Coronary artery (tissue), 2 donors: ENCODE data around the gene MRPS11.
A peak's percentile ranks its signal among the peaks of the same experiment; 100 is the strongest.
"Not testable (repeated sequence)": the region's sequence is repeated elsewhere in the genome, so short reads cannot be mapped to it uniquely, and the experiment has no call there.

Source experiments
- DNase-seq: peaks from one replicate; pipeline ENCODE4 v3.0.0-alpha.2; 2017; ENCODE audit warnings: low spot score
- H3K27ac ChIP-seq, 2 donors: fragments of 200-600 bp; sonication (generic); one replicate each; pipeline ENCODE4 v1.5.1; 2016 to 2019
- H3K4me3 ChIP-seq: fragments of 200-600 bp; sonication (generic); 2 replicates; pipeline ENCODE4 v1.5.1; 2016; ENCODE audit warnings: mild to moderate bottlenecking, moderate library complexity
- TF ChIP-seq, protein P1 (sequence below): fragments of 200-600 bp; sonication (generic); IDR thresholded peaks from one replicate; pipeline ENCODE4 v1.5.1; 2019; ENCODE audit warnings: antibody characterized with exemption

The MRPS11 gene

DNA sequence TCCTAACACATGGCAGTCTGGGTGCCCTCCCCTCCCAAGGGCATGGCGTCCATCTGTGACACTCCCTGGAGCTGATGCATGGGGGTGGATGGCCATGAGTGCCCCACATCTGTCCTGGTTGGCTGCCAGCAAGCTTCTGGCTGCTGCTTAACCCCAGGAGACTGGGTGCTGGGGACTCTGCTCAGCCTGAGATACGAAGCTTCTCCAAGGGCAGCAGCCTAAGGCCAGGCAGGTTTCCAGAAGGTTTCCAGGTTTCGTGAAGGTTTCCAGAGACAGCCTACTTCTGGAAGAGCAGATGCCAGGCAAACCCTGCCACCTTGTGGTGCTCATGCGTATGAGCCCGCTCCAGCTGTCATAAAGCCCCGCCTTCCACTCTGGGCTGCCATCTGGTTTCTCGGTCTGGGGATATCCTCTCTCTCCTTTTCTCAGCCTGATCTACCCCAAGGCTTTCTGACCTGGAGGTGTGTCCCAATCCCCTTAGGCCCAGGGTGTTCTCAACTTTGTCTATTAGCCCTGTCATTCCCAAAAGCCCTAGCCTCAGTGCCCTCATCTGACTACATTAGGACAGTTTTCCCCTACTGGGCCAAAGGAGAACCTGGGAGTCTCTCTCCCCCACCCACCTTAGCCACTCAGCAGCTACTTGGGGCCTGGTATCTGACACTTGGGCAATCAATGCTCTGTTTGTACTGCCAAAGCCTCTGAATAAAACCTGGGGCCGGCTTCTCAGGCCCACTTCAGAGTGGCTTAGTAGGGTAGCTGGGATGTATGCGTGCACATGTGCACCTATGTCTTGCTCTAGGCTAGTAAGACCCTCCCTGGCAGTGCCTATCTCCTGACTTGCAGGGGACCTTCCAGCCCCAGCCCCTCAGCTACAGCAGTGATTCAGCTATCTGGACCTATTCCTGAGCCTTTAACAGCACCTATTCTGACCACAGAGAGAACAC, 12.4 kb upstream of the MRPS11 start:
- TF ChIP-seq, protein P1, sequence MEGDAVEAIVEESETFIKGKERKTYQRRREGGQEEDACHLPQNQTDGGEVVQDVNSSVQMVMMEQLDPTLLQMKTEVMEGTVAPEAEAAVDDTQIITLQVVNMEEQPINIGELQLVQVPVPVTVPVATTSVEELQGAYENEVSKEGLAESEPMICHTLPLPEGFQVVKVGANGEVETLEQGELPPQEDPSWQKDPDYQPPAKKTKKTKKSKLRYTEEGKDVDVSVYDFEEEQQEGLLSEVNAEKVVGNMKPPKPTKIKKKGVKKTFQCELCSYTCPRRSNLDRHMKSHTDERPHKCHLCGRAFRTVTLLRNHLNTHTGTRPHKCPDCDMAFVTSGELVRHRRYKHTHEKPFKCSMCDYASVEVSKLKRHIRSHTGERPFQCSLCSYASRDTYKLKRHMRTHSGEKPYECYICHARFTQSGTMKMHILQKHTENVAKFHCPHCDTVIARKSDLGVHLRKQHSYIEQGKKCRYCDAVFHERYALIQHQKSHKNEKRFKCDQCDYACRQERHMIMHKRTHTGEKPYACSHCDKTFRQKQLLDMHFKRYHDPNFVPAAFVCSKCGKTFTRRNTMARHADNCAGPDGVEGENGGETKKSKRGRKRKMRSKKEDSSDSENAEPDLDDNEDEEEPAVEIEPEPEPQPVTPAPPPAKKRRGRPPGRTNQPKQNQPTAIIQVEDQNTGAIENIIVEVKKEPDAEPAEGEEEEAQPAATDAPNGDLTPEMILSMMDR, result peak; percentile 39
- Histone ChIP-seq H3K4me3 (no peak overlapping the region), H3K27ac (no peak overlapping the region)
- no peak for DNase-seq

DNA sequence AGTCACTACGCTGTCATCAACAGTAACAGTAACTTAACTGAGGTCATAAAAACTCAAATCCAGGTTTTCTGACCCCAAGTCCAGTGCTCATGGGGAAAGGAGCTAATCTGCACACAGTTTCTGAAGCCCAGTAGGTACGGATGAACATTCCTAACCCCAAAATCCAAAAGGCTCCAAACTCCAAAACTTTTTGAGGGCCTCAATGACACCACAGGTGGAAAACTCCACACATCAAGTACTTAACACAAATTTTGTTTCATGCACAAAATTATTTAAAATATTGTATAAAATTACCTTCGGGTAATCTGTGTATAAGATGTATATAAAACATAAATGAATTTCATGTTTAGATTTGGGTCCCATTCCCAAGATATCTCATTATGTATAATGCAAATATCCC, 10.8 kb upstream of the MRPS11 start:
- TF ChIP-seq, protein P1, result no peak
- DNase-seq, result no peak
- H3K27ac ChIP-seq, result no peak overlapping the region
- H3K4me3 ChIP-seq, result no peak overlapping the region

DNA sequence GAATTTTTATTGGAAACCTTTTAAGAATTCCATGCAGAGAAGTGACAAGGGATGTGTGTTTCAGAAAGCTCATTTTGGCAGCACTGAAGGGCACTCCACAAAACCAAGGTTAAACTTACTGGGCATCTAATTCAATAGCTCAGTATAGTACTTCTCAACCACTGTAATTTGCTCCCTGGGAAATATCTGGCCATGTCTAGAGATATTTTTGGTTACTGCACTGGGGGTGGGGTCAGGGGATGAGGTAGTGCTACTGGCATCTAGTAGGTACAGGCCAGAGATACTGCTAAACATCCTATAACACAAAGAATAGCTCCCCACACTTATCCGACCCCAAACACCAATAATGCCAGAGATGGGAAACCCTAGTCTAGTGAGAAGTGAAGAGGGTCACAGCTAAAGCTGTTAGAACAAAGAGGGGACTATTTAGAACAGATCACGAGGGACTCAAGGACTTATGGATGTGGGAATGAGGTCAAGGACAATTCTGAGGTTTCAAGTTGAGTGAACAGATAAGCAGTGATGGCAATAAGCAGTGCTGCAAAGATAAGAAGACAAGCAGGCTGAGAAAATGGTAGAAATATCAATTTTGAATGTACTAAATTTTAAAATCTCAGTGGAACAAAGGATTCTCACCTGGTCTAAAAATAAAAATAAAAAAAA, 3.5 kb upstream of the MRPS11 start:
- H3K27ac ChIP-seq, result no peak overlapping the region
- DNase-seq, result no peak
- TF ChIP-seq, protein P1, result no peak
- H3K4me3 ChIP-seq, result no peak overlapping the region

DNA sequence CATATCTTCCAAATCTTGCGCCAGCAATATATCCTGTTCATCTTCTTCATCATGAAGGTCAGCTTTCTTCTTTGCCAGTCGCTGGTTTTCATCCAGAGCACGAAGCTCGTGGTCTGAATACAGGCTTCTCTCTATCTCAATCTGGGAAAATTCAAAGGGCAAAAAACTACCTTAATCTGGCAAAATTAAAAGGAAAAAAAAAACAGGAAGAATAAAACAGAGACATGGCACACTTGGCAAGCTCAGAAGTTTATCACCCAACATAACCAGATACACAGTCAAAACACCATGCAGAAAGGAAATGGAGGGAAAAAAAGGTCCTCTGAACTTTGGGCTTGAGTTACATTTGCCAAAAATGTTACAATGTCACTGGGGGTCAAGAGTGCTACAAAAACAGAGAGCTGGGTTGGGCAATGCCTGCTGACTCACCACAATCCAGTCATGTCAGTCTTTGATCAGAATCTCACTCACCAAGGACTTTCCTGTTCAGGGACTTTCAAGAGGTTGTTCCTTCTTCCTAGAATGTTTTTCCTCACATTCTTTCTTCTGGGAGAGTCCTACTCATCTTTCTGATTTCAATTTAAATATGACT, 1.8 kb upstream of the MRPS11 start:
- TF ChIP-seq, protein P1, result no peak
- DNase-seq, result no peak
- Histone ChIP-seq H3K4me3 (peak overlapping the region; percentile 89), H3K27ac (no peak overlapping the region)

DNA sequence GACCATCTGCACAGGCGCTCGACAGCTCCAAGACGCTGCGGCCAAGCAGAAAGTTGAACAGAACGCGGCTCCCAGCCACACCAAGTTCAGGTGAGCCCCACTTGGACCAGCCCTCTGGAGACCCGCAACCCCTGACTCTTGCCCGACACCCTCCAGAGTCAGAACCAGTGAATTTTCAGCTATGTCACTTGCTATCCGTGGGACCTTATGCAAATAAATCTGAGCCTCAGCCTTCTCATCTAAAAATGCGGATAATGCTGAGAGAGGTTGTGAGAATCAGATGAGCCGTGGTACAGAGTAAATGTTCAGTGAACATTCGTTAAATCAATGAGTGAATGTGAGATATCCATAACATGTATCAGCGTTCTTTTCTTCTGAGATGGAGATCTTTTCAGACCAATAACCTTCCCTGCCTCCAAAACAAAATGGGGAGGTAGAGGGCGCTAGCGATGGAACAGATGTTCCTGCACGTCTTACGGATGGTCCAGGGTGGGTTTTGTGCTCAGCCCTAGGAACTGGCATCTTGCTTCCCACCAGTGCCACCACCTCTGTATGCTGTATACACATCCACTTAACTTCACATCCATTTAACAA, 524 bp downstream of the MRPS11 start:
- TF ChIP-seq, protein P1, result no peak
- DNase-seq, result no peak
- H3K4me3 ChIP-seq, result peak overlapping the region; percentile 89
- H3K27ac ChIP-seq, result peak overlapping the region; percentile 88 to 94

DNA sequence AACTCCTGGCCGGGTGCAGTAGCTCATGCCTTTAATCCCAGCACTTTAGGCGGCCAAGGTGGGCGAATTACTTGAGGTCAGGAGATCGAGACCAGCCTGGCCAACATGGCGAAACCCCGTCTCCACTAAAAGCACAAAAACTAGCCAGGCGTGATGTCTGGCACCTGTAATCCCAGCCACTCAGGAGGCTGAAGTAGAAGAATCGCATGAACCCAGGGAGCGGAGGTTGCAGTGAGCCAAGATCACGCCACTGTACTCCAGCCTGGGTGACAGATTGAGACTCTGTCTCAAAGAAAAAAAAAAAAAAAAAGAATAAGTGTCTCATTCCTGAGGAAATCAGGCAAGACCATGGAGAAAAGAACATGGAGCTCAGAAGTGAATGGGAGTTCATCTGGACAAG, 1.2 kb downstream of the MRPS11 start:
- not testable (repeated sequence) for H3K27ac ChIP-seq
- H3K4me3 ChIP-seq, result peak overlapping the region; percentile 89
- DNase-seq, result peak; percentile 12

DNA sequence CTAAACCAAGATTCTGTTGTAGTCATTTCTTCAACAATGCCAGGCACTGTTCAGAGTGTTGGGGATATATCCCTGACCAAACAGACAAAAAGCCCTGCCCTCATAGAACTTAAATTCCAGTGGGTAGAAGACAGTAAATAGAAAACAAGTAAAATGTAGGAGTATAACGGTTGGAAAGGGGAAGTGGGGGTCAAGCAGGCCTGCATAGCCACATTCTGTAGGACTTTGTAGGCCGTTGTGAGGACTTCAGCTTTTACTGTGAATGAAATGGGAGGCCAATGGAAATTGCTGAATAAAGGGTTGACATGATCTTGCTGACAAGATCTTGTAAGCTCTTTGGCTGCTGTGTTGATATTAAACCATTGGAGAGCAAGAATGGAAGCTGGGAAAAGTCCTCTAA, 1.8 kb downstream of the MRPS11 start:
- TF ChIP-seq, protein P1, result no peak
- Histone ChIP-seq H3K4me3 (no peak overlapping the region), H3K27ac (no peak overlapping the region)
- no peak for DNase-seq
